Keratinocyte (primary cell): ENCODE data around the gene FUCA1. TPM values are rescaled to one million over a fixed set of nuclear protein-coding genes. Genes with fewer than 3 reads are reported as not detected.

Source experiments
- DNase-seq: peaks from one replicate; pipeline ENCODE4 v3.0.0-alpha.2; 2011; ENCODE audit warnings: low read depth, missing footprints, low spot score
- FAIRE-seq: peaks from 2 replicates; lab custom pipeline; 2011; peaks lifted over from hg19 to GRCh38; lab: Jason Lieb, UNC
- H2AFZ ChIP-seq: 2 replicates; pipeline ENCODE4 v1.6.0; 2012; ENCODE audit warnings: low read length, control low read depth, inconsistent platforms; ENCODE audit not compliant: control insufficient read depth
- H3K27ac ChIP-seq: 2 replicates; pipeline ENCODE4 v1.5.1; 2011; ENCODE audit warnings: low read length; ENCODE audit not compliant: control insufficient read depth, insufficient read depth
- H3K27me3 ChIP-seq: 3 replicates; pipeline ENCODE4 v1.6.0; 2011; ENCODE audit warnings: low read length; ENCODE audit not compliant: control insufficient read depth, insufficient read depth; ENCODE audit errors: extremely low read depth
- H3K36me3 ChIP-seq, 2 experiments: 2 replicates in 1 of 2; 3 replicates in 1 of 2; pipeline ENCODE4 v1.5.1; 2011; ENCODE audit warnings: low read length in 2 of 2, mild to moderate bottlenecking in 1 of 2; ENCODE audit not compliant: control insufficient read depth in 2 of 2, insufficient read depth in 2 of 2; ENCODE audit errors: extremely low read depth in 1 of 2
- H3K4me1 ChIP-seq: 3 replicates; pipeline ENCODE4 v1.5.1; 2011; ENCODE audit warnings: low read length; ENCODE audit not compliant: control insufficient read depth, insufficient read depth; ENCODE audit errors: extremely low read depth
- H3K4me2 ChIP-seq: 3 replicates; pipeline ENCODE4 v1.6.0; 2011; ENCODE audit warnings: low read depth, low read length; ENCODE audit not compliant: control insufficient read depth, insufficient read depth; ENCODE audit errors: extremely low read depth
- H3K4me3 ChIP-seq, 3 experiments: fragments of 200-600 bp in 1 of 3; sonication (generic) in 1 of 3; 2 replicates in 2 of 3; 3 replicates in 1 of 3; pipeline ENCODE4 v1.5.1; 2011 to 2016; ENCODE audit warnings: low read length in 3 of 3, mild to moderate bottlenecking in 3 of 3, control low read depth in 2 of 3, inconsistent platforms in 1 of 3, low read depth in 1 of 3, mixed read lengths in 1 of 3, mixed run types in 1 of 3, moderate library complexity in 1 of 3; ENCODE audit not compliant: control insufficient read depth in 2 of 3, insufficient read depth in 2 of 3; ENCODE audit errors: extremely low read depth in 1 of 3
- H3K79me2 ChIP-seq: 2 replicates; pipeline ENCODE4 v1.6.0; 2012; ENCODE audit warnings: low read length; ENCODE audit not compliant: control insufficient read depth, insufficient read depth
- H3K9ac ChIP-seq: 3 replicates; pipeline ENCODE4 v1.6.0; 2011; ENCODE audit warnings: low read length; ENCODE audit not compliant: control insufficient read depth, insufficient read depth; ENCODE audit errors: extremely low read depth
- H3K9me1 ChIP-seq: 3 replicates; pipeline ENCODE4 v1.6.0; 2011; ENCODE audit warnings: low read length; ENCODE audit not compliant: control insufficient read depth, insufficient read depth; ENCODE audit errors: extremely low read depth
- H3K9me3 ChIP-seq: 2 replicates; pipeline ENCODE4 v1.5.1; 2012; ENCODE audit warnings: low read depth, low read length; ENCODE audit not compliant: control insufficient read depth
- H4K20me1 ChIP-seq: 3 replicates; pipeline ENCODE4 v1.6.0; 2011; ENCODE audit warnings: low read length; ENCODE audit not compliant: control insufficient read depth, insufficient read depth; ENCODE audit errors: extremely low read depth
- CTCF ChIP-seq, 3 experiments: IDR thresholded peaks in 1 of 3; conservative IDR thresholded peaks in 1 of 3; optimal IDR thresholded peaks in 1 of 3; 2 replicates in 2 of 3; 3 replicates in 1 of 3; pipeline versions ENCODE3 to v1.5.1; 2011; ENCODE audit warnings: low read length in 3 of 3, mild to moderate bottlenecking in 3 of 3, moderate library complexity in 2 of 3, control low read depth in 1 of 3, inconsistent platforms in 1 of 3; ENCODE audit not compliant: insufficient read depth in 2 of 3; ENCODE audit errors: extremely low read depth in 1 of 3
- EZH2 ChIP-seq: IDR thresholded peaks from one replicate; pipeline ENCODE4 v1.6.1; 2012; ENCODE audit warnings: inconsistent platforms, mild to moderate bottlenecking, low read length, moderate library complexity
- dilution Hi-C: fragments of 300-500 bp; cut with MboI; formaldehyde crosslinking; loops from one replicate; pipeline ENCODE4 v1.7.0; 2020; ENCODE audit warnings: low sequenced_read_pairs; ENCODE audit not compliant: extremely low pct_ligation_motif_present
- polyA plus RNA-seq, 5 experiments: library from polyadenylated mRNA; depleted of rRNA in 3 of 5; stranded (reverse) in 3 of 5; stranded (forward) in 1 of 5; unstranded in 1 of 5; fragments of >200 nt; gene quantifications; 1 replicate in 1 of 5; 2 replicates in 3 of 5; 3 replicates in 1 of 5; pipeline versions ENCODE4 v1.2.1 to v1.2.3, GENCODE V29; 2011 to 2012; ENCODE audit warnings: missing spikeins in 2 of 5, low read depth in 1 of 5, low replicate concordance in 1 of 5

FUCA1 gene
- polyA plus RNA-seq, 1 donor (not counting 4 experiments of a cell fraction or from before 2014, with no cell fraction given) = 11.9 TPM

- Histone ChIP-seq H3K27me3 (peaks cover 51% of the 10 kb centered on the region), H2AFZ (no peak overlapping the region), H3K4me1 (no peaks in the 10 kb centered on the region), H3K9me1 (no peaks in the 10 kb centered on the region), H4K20me1 (no peaks in the 10 kb centered on the region), H3K9me3 (no peaks in the 10 kb centered on the region), H3K9ac (no peak overlapping the region), H3K27ac (no peak overlapping the region), H3K4me3 (no peak overlapping the region), H3K79me2 (no peaks in the 10 kb centered on the region), H3K36me3 (no peaks in the 10 kb centered on the region), H3K4me2 (no peak overlapping the region)
- dilution Hi-C loops = no loop called here
- DNase-seq (no peak), FAIRE-seq (no peak)
- TF ChIP-seq CTCF (optimal IDR thresholded peaks at IDR 0.05 in 1 of 3, IDR thresholded peaks at IDR 0.05 in 1 of 3, conservative IDR thresholded peaks at IDR 0.05 in 1 of 3; ENCODE audit: extremely low read depth in 1 of 3, insufficient read depth in 2 of 3, low read length in 3 of 3) (no peak), EZH2 (no peak)
Observed at GRCh38 chr1:23899070-23899469, 31.0 kb upstream of the FUCA1 start.

- DNase-seq (no peak), FAIRE-seq (no peak)
- dilution Hi-C loops = no loop called here
- Histone ChIP-seq H2AFZ (no peak overlapping the region), H3K79me2 (no peaks in the 10 kb centered on the region), H3K4me3 (no peak overlapping the region), H4K20me1 (no peaks in the 10 kb centered on the region), H3K9ac (no peak overlapping the region), H3K4me2 (no peak overlapping the region), H3K36me3 (no peaks in the 10 kb centered on the region), H3K4me1 (no peaks in the 10 kb centered on the region), H3K9me3 (no peaks in the 10 kb centered on the region), H3K9me1 (no peaks in the 10 kb centered on the region), H3K27me3 (peaks cover 34% of the 10 kb centered on the region), H3K27ac (no peak overlapping the region)
- TF ChIP-seq EZH2 = no peak
- no peak for TF ChIP-seq CTCF (optimal IDR thresholded peaks at IDR 0.05 in 1 of 3, IDR thresholded peaks at IDR 0.05 in 1 of 3, conservative IDR thresholded peaks at IDR 0.05 in 1 of 3; ENCODE audit: extremely low read depth in 1 of 3, insufficient read depth in 2 of 3, low read length in 3 of 3)
Observed at GRCh38 chr1:23897083-23897482, 29.0 kb upstream of the FUCA1 start.
